KMS-11 (cell line): ENCODE data around the gene FAT2.

Source experiments
- H2AFZ ChIP-seq: fragments of 200-600 bp; sonication (generic); 2 replicates; pipeline ENCODE4 v1.6.1; 2016; ENCODE audit warnings: antibody characterized with exemption, mixed run types, low read depth
- H3K27ac ChIP-seq: fragments of 200-600 bp; sonication (generic); 2 replicates; pipeline ENCODE4 v1.6.1; 2016; ENCODE audit warnings: mild to moderate bottlenecking, mixed run types
- H3K27me3 ChIP-seq: fragments of 200-600 bp; sonication (generic); 2 replicates; pipeline ENCODE4 v1.6.1; 2017; ENCODE audit warnings: mild to moderate bottlenecking, low read depth, mixed run types, moderate library complexity; ENCODE audit not compliant: insufficient read depth
- H3K36me3 ChIP-seq: fragments of 200-600 bp; sonication (generic); 2 replicates; pipeline ENCODE4 v1.6.1; 2017; ENCODE audit warnings: mild to moderate bottlenecking, mixed run types; ENCODE audit not compliant: insufficient read depth
- H3K4me1 ChIP-seq: fragments of 200-600 bp; sonication (generic); 2 replicates; pipeline ENCODE4 v1.6.1; 2016; ENCODE audit warnings: mild to moderate bottlenecking, low read depth, mixed run types; ENCODE audit not compliant: poor library complexity, severe bottlenecking
- H3K4me2 ChIP-seq: fragments of 200-600 bp; sonication (generic); 2 replicates; pipeline ENCODE4 v1.7.0; 2016; ENCODE audit warnings: mild to moderate bottlenecking, mixed run types
- H3K4me3 ChIP-seq: fragments of 200-600 bp; sonication (generic); IDR thresholded peaks from 2 replicates; pipeline ENCODE4 v1.6.1; 2017; ENCODE audit warnings: low read depth, low read length, mixed read lengths; ENCODE audit not compliant: insufficient read depth
- H3K79me2 ChIP-seq: fragments of 200-600 bp; sonication (generic); 2 replicates; pipeline ENCODE4 v1.6.1; 2016; ENCODE audit warnings: low read depth, mixed run types; ENCODE audit not compliant: insufficient read depth
- H3K9ac ChIP-seq: fragments of 200-600 bp; sonication (generic); 2 replicates; pipeline ENCODE4 v1.6.1; 2016; ENCODE audit warnings: mild to moderate bottlenecking, mixed run types
- H4K20me1 ChIP-seq: fragments of 200-600 bp; sonication (generic); 2 replicates; pipeline ENCODE4 v1.6.1; 2016; ENCODE audit warnings: mild to moderate bottlenecking, mixed run types; ENCODE audit not compliant: insufficient read depth
- CTCF ChIP-seq: fragments of 200-600 bp; sonication (generic); conservative IDR thresholded peaks from 2 replicates; pipeline ENCODE4 v1.6.1; 2017; ENCODE audit warnings: low read depth, mild to moderate bottlenecking, antibody characterized with exemption, low read length, moderate library complexity, mixed read lengths

Gene FAT2

GRCh38 chr5:151612689-151613427 is 21.7 kb upstream of the FAT2 start:
- H3K27ac ChIP-seq, result no peak overlapping the region
- no peaks in the 10 kb centered on the region for H3K36me3 ChIP-seq
- no peak overlapping the region for H3K4me2 ChIP-seq
- H2AFZ ChIP-seq, result no peak overlapping the region
- H3K9ac ChIP-seq, result no peak overlapping the region
- H3K27me3 ChIP-seq, result no peaks in the 10 kb centered on the region
- no peak for TF ChIP-seq CTCF
- no peak overlapping the region for H3K4me3 ChIP-seq
- H4K20me1 ChIP-seq, result no peaks in the 10 kb centered on the region
- H3K79me2 ChIP-seq, result no peaks in the 10 kb centered on the region
- H3K4me1 ChIP-seq, result no peaks in the 10 kb centered on the region

DNA sequence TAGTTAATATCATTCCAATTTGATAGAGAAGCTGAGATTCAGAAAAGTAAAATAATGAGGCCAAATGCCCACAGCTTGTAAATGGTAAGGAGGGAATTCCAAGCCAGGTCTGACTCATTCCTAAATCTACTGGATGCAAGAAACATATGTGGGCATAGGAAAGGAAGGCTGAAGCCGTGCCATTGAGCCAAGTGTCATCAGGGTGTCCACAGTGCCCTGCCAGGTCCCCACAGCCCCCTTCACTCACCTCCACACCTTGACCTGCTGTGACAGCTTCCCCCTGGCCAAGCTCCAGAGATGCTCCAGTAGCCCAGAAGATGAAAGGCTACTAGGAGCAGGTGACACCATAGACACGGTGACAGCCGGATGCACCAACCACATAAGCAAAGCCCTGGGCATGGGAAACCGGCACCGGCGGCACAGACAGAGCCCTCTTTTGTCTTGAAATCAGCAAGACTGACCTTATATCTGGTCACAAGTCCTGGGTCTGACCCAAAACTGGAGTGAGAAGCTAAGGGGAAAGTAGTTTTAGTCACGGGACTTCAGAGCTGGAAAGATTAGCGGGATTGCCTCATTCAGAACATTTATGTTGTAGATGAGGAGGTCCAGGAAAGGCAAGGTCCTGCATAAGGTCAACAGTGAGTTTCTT is 20.1 kb upstream of the FAT2 start:
- no peak for TF ChIP-seq CTCF
- Histone ChIP-seq H3K4me1 (no peaks in the 10 kb centered on the region), H3K36me3 (no peaks in the 10 kb centered on the region), H3K4me2 (no peak overlapping the region), H3K27me3 (no peaks in the 10 kb centered on the region), H4K20me1 (no peaks in the 10 kb centered on the region), H3K79me2 (no peaks in the 10 kb centered on the region), H3K27ac (no peak overlapping the region), H3K4me3 (no peak overlapping the region), H2AFZ (no peak overlapping the region), H3K9ac (no peak overlapping the region)

DNA sequence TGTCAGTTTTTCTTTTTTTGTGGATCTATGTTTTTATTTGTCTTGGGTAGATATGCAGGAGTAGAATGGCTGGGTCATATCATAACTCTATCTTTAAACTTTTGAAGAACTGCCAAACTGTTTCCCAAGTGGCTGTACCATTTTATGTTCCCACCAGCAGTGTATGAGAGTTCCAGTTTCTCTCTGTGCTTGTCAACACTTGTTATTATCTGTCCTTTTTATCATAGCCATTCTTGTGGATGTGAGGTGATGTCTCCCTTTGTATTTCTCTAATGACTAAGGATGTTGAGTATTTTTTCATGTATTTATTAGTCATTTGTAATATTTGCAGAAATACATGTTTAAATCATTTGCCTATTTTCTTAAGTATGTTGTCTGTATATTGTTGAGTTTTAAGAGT is 17.4 kb upstream of the FAT2 start:
- no peaks in the 10 kb centered on the region for H4K20me1 ChIP-seq
- no peaks in the 10 kb centered on the region for H3K27me3 ChIP-seq
- H3K36me3 ChIP-seq, result no peaks in the 10 kb centered on the region
- H3K4me2 ChIP-seq, result no peak overlapping the region
- H3K4me3 ChIP-seq, result no peak overlapping the region
- H3K4me1 ChIP-seq, result no peaks in the 10 kb centered on the region
- no peak for TF ChIP-seq CTCF
- no peak overlapping the region for H3K27ac ChIP-seq
- H2AFZ ChIP-seq, result no peak overlapping the region
- H3K79me2 ChIP-seq, result no peaks in the 10 kb centered on the region
- H3K9ac ChIP-seq, result no peak overlapping the region

GRCh38 chr5:151607304-151607703 is 16.2 kb upstream of the FAT2 start:
- no peak overlapping the region for H3K27ac ChIP-seq
- H3K79me2 ChIP-seq, result no peaks in the 10 kb centered on the region
- no peak overlapping the region for H3K4me3 ChIP-seq
- no peaks in the 10 kb centered on the region for H3K36me3 ChIP-seq
- H3K9ac ChIP-seq, result no peak overlapping the region
- no peak for TF ChIP-seq CTCF
- no peaks in the 10 kb centered on the region for H3K27me3 ChIP-seq
- H4K20me1 ChIP-seq, result no peaks in the 10 kb centered on the region
- H3K4me2 ChIP-seq, result no peak overlapping the region
- H2AFZ ChIP-seq, result no peak overlapping the region
- H3K4me1 ChIP-seq, result no peaks in the 10 kb centered on the region
